HK-2 (cell line): ENCODE data around the gene C16orf46.

ENCODE experiments used
- DNase-seq: peaks from one replicate; pipeline ENCODE4 v3.0.0-alpha.2; 2018; ENCODE audit not compliant: unreplicated experiment

C16orf46 gene

GRCh38 chr16:81014672-81015071 is 62.4 kb downstream of the C16orf46 start:
- DNase-seq, result no peak

DNA sequence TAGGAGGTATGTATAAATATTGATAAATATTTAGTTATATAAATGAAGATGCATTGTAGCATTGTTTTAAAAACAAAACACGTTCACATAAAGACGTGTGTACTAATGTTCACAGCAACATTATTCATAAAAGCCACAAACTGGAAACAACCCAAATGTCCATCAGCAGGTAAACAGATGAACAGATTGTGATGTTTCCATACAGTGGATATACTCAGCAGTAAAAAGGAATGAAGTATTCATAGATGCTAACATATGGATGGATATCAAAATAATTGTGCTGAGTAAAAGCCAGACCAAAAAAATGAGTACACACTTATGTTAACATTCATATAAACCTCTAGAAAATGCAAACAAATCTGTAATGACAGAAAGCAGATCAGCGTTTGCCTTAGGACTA is 64.1 kb downstream of the C16orf46 start:
- no peak for DNase-seq
